ENCODE results near the gene CLTB.
"Not testable (repeated sequence)": the region's sequence is repeated elsewhere in the genome, so short reads cannot be mapped to it uniquely, and the experiment has no call there.

Gene CLTB

DNA sequence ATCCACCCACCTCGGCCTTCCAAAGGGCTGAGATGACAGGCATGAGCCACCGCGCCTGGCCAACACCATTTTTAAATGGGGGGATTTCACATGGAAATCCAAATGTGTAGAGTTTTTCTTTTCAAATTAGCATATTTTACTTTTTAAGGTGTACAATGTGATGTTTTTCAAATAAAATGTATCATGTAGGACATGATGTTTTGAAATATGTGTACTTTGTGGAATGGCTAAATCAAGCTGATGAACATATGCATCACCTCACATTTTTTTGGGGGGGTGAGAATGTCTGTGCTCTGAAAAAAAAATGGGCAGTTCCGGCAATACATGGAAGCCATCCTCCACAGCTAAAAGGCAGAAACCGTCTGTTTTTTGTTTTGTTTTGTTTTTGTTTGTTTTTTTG is 28.4 kb upstream of the CLTB start:
- H3K27me3 ChIP-seq (ENCODE audit: control insufficient read depth, insufficient read depth, low read length): no peaks in the 10 kb centered on the region
- H3K4me1 ChIP-seq (ENCODE audit: control insufficient read depth, low read depth, low read length): peaks cover 16% of the 10 kb centered on the region
- H3K9me3 ChIP-seq (ENCODE audit: control insufficient read depth, low read depth, low read length): no peaks in the 10 kb centered on the region
- no peak overlapping the region for H3K27ac ChIP-seq (ENCODE audit: low read length)
- no peak overlapping the region for H3K9ac ChIP-seq (ENCODE audit: low read length)
- no peak overlapping the region for H3K4me3 ChIP-seq (ENCODE audit: low read length)
- H3K36me3 ChIP-seq (ENCODE audit: control insufficient read depth, low read depth, low read length): no peaks in the 10 kb centered on the region

DNA sequence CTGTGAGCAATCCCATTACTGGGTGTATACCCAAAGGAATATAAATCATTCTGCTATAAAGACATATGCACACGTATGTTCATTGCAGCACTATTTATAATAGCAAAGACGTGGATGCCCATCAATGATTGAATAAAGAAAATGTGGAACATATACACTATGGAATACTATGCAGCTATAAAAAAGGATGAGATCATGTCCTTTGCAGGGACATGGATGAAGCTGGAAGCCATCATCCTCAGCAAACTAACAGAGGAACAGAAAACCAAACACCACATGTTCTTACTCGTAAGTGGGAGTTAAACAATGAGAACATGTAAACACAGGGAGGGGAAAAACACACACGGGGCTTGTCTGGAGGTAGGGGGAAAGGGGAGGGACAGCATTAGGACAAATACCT is 26.6 kb upstream of the CLTB start:
- not testable (repeated sequence) for H3K9me3 ChIP-seq (ENCODE audit: control insufficient read depth, low read depth, low read length); H3K4me3 ChIP-seq (ENCODE audit: low read length); H3K27me3 ChIP-seq (ENCODE audit: control insufficient read depth, insufficient read depth, low read length); H3K9ac ChIP-seq (ENCODE audit: low read length); H3K36me3 ChIP-seq (ENCODE audit: control insufficient read depth, low read depth, low read length); H3K27ac ChIP-seq (ENCODE audit: low read length)
- peaks cover 12% of the 10 kb centered on the region for H3K4me1 ChIP-seq (ENCODE audit: control insufficient read depth, low read depth, low read length)

DNA sequence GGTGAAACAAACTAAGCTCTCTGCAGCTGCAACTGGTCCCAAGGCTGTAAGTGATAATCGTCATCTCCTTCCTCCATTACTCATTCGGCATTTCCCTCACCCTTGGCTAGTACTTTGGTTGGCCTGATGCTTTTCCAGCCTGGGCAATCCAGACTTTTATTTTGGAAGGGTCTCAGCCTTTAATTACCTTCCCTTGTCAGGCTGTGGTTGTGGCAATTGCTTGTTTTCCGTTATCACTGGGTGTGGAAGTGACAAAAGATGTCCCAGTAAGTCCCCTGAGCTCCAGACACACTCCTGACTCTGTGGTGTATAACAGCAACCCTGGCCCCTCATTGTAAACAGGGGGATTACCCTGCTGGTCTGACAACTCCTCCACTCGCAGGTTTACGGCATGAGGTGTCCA is 25.6 kb upstream of the CLTB start:
- Histone ChIP-seq H3K36me3 (ENCODE audit: control insufficient read depth, low read depth, low read length) (no peaks in the 10 kb centered on the region), H3K9ac (ENCODE audit: low read length) (no peak overlapping the region), H3K9me3 (ENCODE audit: control insufficient read depth, low read depth, low read length) (no peaks in the 10 kb centered on the region), H3K4me1 (ENCODE audit: control insufficient read depth, low read depth, low read length) (peaks cover 10% of the 10 kb centered on the region), H3K27me3 (ENCODE audit: control insufficient read depth, insufficient read depth, low read length) (no peaks in the 10 kb centered on the region), H3K4me3 (ENCODE audit: low read length) (no peak overlapping the region), H3K27ac (ENCODE audit: low read length) (no peak overlapping the region)

DNA sequence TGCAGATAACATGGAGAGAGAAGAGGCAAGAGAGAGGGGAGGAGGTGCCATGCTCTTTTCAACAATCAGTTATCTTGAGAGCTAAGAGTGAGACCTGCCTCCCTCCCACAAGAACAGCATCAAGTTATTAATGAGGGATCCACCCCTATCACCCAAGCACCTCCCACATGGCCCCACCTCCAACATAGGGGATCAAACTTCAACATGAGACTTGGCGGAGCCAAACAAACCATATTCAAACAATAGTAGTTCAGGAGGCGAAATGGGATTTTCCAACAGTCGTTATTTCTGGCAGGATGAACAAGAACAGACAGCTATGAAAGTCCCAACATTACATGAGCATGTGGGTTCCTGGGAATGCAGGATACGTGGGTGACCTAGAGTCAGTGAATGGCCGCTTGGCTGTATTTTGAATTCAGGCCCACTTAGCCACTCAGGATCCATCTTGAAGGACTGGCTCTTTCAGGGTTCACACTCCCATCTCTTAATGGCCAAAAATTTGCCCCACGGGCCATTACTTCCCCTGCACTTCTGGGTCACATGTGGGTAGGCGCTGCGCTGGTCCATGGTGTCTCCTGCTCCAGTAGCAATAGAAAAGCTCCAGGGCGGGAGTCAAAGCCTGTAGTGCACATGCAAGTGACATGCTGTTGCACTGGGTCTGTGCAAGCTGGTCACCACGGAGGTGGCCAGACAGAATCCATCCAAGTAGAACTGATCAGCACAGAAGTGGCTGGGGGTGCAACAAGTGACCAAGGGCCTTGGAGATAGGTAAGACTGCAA is 24.8 kb upstream of the CLTB start:
- H3K9me3 ChIP-seq (ENCODE audit: control insufficient read depth, low read depth, low read length): no peaks in the 10 kb centered on the region
- H3K4me3 ChIP-seq (ENCODE audit: low read length): no peak overlapping the region
- no peak overlapping the region for H3K27ac ChIP-seq (ENCODE audit: low read length)
- peaks cover 8% of the 10 kb centered on the region for H3K4me1 ChIP-seq (ENCODE audit: control insufficient read depth, low read depth, low read length)
- no peaks in the 10 kb centered on the region for H3K27me3 ChIP-seq (ENCODE audit: control insufficient read depth, insufficient read depth, low read length)
- no peaks in the 10 kb centered on the region for H3K36me3 ChIP-seq (ENCODE audit: control insufficient read depth, low read depth, low read length)
- H3K9ac ChIP-seq (ENCODE audit: low read length): no peak overlapping the region

DNA sequence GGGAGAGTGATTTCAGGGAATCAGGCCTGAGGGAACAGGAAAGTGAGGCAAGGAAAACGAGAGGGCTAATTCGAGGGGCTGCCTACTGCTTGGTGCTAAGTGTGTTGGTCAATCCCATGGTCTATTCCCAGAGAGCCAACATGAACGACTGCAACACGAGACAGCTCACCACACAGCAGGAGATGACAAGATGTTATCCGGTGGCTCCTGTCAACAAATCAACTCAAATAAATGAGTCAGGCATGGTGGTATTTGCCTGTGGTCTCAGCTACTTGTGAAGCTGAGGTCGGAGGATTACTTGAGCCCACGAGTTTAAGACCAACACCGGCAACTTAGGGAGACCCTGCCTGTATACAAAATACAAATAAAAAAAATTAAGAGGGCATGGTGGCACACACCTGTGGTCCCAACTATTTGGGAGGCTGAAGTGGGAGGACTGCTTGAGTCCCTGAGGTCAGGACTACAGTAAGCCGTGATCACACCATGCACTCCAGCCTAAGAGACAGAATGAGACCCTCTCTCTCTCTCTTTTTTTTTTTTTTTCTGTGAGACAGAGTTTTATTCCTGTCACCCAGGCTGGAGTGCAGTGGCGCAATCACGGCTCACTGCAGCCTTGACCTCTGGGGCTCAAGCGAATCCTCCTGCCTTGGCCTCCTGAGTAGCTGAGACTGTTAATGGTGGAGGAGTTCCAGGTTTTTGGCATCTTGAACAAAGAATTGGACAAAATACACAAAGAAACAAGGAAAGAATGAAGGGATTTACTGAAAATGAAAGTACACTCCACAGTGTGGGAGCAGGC is 22.8 kb upstream of the CLTB start:
- H3K9ac ChIP-seq (ENCODE audit: low read length): no peak overlapping the region
- H3K4me3 ChIP-seq (ENCODE audit: low read length): no peak overlapping the region
- no peaks in the 10 kb centered on the region for H3K27me3 ChIP-seq (ENCODE audit: control insufficient read depth, insufficient read depth, low read length)
- H3K36me3 ChIP-seq (ENCODE audit: control insufficient read depth, low read depth, low read length): no peaks in the 10 kb centered on the region
- peaks cover 8% of the 10 kb centered on the region for H3K4me1 ChIP-seq (ENCODE audit: control insufficient read depth, low read depth, low read length)
- H3K9me3 ChIP-seq (ENCODE audit: control insufficient read depth, low read depth, low read length): no peaks in the 10 kb centered on the region
- no peak overlapping the region for H3K27ac ChIP-seq (ENCODE audit: low read length)

DNA sequence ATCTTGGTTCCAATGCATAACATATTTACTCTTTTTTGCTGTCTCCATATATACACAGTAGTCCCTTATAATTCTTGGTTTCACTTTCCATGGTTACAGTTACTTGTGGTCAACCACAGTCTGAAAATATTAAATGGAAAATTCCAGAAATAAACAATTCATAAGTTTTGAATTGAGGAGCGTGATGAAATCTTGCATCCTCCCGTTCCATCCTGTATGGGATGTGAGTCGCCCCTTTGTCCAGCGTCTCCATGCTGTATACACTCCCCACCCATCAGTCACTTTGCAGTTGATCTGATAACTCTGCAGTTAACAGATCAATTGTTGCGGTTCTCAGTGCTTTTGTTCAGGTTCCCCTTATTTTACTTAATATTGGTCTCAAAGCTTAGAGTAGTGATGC is 20.3 kb upstream of the CLTB start:
- no peaks in the 10 kb centered on the region for H3K9me3 ChIP-seq (ENCODE audit: control insufficient read depth, low read depth, low read length)
- no peaks in the 10 kb centered on the region for H3K27me3 ChIP-seq (ENCODE audit: control insufficient read depth, insufficient read depth, low read length)
- H3K4me1 ChIP-seq (ENCODE audit: control insufficient read depth, low read depth, low read length): peaks cover 5% of the 10 kb centered on the region
- no peaks in the 10 kb centered on the region for H3K36me3 ChIP-seq (ENCODE audit: control insufficient read depth, low read depth, low read length)
- no peak overlapping the region for H3K9ac ChIP-seq (ENCODE audit: low read length)
- no peak overlapping the region for H3K27ac ChIP-seq (ENCODE audit: low read length)
- no peak overlapping the region for H3K4me3 ChIP-seq (ENCODE audit: low read length)

DNA sequence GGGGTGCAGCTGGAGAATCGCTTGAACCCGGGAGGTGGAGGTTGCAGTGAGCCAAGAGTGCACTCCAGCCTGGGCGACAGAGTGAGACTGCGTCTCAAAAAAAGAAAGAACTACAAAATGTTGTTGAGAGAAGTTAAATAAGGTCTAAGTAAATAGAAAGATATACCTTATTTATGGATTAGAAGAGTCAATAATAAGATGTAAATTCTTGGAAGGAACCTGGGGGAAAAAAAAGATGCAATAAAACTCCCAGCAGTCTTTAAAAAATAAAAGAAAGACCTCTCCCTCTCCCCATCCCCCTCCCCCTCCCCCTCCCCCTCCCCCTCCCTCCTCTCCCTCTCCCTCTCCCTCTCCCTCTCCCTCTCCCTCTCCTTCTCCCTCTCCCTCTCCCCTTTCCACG is 16.4 kb upstream of the CLTB start:
- Histone ChIP-seq H3K4me1 (ENCODE audit: control insufficient read depth, low read depth, low read length) (no peaks in the 10 kb centered on the region), H3K9me3 (ENCODE audit: control insufficient read depth, low read depth, low read length) (no peaks in the 10 kb centered on the region), H3K27me3 (ENCODE audit: control insufficient read depth, insufficient read depth, low read length) (no peaks in the 10 kb centered on the region), H3K9ac (ENCODE audit: low read length) (no peak overlapping the region), H3K27ac (ENCODE audit: low read length) (no peak overlapping the region), H3K4me3 (ENCODE audit: low read length) (no peak overlapping the region), H3K36me3 (ENCODE audit: control insufficient read depth, low read depth, low read length) (no peaks in the 10 kb centered on the region)

DNA sequence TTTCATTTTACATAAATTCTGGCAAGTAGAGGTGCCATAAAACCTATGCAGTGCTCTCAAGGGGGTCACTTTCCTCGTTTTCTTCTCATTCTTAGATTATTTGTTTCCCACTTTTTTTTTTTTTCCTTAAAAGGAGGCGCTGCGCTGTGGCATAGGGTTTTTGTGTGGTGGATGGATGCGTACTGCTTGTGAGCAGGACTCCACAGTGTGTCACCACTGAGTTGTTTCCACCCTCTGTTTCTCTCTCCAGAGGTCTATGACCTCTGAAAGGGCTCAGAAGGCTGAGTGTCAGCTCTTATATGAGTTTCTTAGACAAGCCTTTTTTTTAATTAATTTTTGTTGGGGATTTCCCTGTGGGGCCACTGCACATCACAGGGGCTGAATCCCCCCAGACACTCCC is 13.6 kb upstream of the CLTB start:
- H3K4me3 ChIP-seq (ENCODE audit: low read length): no peak overlapping the region
- no peaks in the 10 kb centered on the region for H3K4me1 ChIP-seq (ENCODE audit: control insufficient read depth, low read depth, low read length)
- H3K27me3 ChIP-seq (ENCODE audit: control insufficient read depth, insufficient read depth, low read length): no peaks in the 10 kb centered on the region
- no peak overlapping the region for H3K27ac ChIP-seq (ENCODE audit: low read length)
- no peaks in the 10 kb centered on the region for H3K9me3 ChIP-seq (ENCODE audit: control insufficient read depth, low read depth, low read length)
- H3K9ac ChIP-seq (ENCODE audit: low read length): no peak overlapping the region
- no peaks in the 10 kb centered on the region for H3K36me3 ChIP-seq (ENCODE audit: control insufficient read depth, low read depth, low read length)

DNA sequence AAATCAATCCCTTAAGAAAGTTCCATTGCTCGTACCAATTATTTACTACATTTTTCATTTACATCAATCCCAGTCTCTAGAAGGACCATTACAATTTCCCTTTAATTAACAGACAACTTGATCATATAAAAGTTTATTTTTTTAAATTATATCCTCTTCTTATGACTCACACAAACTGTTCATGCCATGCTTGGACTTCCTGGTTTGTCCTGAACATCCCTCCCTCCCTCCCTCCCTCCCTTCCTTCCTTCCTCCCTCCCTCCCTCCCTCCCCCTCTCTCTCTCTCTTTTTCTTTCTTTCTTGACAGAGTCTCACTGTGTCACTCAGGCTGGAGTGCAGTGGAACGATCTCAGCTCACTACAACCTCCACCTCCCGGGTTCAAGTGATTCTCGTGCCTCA is 11.6 kb upstream of the CLTB start:
- no peak overlapping the region for H3K9ac ChIP-seq (ENCODE audit: low read length)
- no peak overlapping the region for H3K27ac ChIP-seq (ENCODE audit: low read length)
- H3K36me3 ChIP-seq (ENCODE audit: control insufficient read depth, low read depth, low read length): no peaks in the 10 kb centered on the region

DNA sequence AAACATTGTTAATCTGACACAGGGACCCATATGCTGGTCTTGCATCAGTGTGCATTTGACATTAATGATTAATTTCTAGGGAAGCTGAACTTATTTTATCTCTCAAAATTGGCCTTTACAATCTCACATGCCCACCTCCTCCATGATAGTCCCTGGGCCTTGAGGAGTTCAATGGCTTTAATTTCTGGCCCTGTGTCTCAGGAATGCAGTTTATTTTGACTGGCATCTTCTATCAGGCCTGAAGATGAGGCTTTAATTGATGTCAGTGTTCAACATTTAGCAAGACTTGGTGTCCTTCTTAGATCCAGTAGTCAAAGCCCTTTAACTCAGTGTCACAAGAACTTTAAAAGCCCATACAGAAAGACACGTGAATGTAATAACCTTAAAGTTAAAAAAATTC is 10.5 kb upstream of the CLTB start:
- Histone ChIP-seq H3K27ac (ENCODE audit: low read length) (no peak overlapping the region), H3K9me3 (ENCODE audit: control insufficient read depth, low read depth, low read length) (no peaks in the 10 kb centered on the region), H3K4me1 (ENCODE audit: control insufficient read depth, low read depth, low read length) (no peaks in the 10 kb centered on the region), H3K36me3 (ENCODE audit: control insufficient read depth, low read depth, low read length) (no peaks in the 10 kb centered on the region), H3K4me3 (ENCODE audit: low read length) (no peak overlapping the region), H3K27me3 (ENCODE audit: control insufficient read depth, insufficient read depth, low read length) (no peaks in the 10 kb centered on the region), H3K9ac (ENCODE audit: low read length) (no peak overlapping the region)

More for the DNA sequence above, 11.6 kb upstream of the CLTB start:
- H3K27me3 ChIP-seq (ENCODE audit: control insufficient read depth, insufficient read depth, low read length): no peaks in the 10 kb centered on the region
- H3K4me1 ChIP-seq (ENCODE audit: control insufficient read depth, low read depth, low read length): no peaks in the 10 kb centered on the region
- no peaks in the 10 kb centered on the region for H3K9me3 ChIP-seq (ENCODE audit: control insufficient read depth, low read depth, low read length)
- H3K4me3 ChIP-seq (ENCODE audit: low read length): no peak overlapping the region

DNA sequence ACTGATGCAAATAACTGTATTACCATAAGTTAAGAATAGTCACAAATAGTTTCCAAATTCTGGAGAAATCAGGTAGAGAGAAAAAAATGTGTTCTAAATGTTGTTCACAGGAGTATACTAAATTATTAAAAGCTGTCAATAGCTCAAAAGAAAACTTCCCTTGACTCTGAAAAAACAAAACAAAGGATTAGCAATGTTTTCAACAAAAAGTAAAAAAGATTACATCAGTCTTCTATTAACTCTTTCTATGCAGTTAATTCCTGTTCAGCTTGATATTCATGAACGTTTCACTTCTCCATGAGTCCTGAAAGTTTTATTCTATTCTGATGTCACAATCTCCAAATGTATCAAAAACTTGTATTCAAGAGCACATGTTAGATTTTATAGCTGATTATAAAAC is 9.5 kb upstream of the CLTB start:
- Histone ChIP-seq H3K9ac (ENCODE audit: low read length) (no peak overlapping the region), H3K27ac (ENCODE audit: low read length) (no peak overlapping the region), H3K4me3 (ENCODE audit: low read length) (no peak overlapping the region), H3K9me3 (ENCODE audit: control insufficient read depth, low read depth, low read length) (peaks cover 5% of the 10 kb centered on the region), H3K36me3 (ENCODE audit: control insufficient read depth, low read depth, low read length) (no peaks in the 10 kb centered on the region), H3K27me3 (ENCODE audit: control insufficient read depth, insufficient read depth, low read length) (no peaks in the 10 kb centered on the region), H3K4me1 (ENCODE audit: control insufficient read depth, low read depth, low read length) (no peaks in the 10 kb centered on the region)

DNA sequence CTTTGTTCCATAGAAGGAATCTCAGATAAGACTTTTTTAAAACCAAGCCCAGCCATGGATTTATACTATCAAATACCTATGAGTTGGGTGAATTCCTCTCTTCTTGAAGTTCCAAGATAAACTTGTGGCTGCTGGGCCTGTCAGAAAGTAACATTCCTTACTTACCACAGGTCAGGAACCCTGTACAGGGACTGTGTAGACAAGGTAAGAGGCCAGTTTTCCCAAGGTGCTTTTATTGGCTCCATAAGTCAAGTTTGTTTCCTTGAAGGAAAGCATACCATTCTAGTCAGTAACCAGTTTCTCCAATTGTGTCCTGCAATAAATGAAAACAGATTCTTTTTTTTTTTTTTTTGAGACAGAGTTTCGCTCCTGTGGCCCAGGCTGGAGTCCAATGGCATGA is 8.8 kb upstream of the CLTB start:
- H3K27me3 ChIP-seq (ENCODE audit: control insufficient read depth, insufficient read depth, low read length): no peaks in the 10 kb centered on the region
- H3K27ac ChIP-seq (ENCODE audit: low read length): no peak overlapping the region
- no peaks in the 10 kb centered on the region for H3K4me1 ChIP-seq (ENCODE audit: control insufficient read depth, low read depth, low read length)
- H3K9me3 ChIP-seq (ENCODE audit: control insufficient read depth, low read depth, low read length): peaks cover 5% of the 10 kb centered on the region
- H3K36me3 ChIP-seq (ENCODE audit: control insufficient read depth, low read depth, low read length): no peaks in the 10 kb centered on the region
- no peak overlapping the region for H3K4me3 ChIP-seq (ENCODE audit: low read length)
- no peak overlapping the region for H3K9ac ChIP-seq (ENCODE audit: low read length)

Data from iPS-18a (cell line).